Measurements from ENCODE around the gene KLF6.

Gene KLF6

GRCh38 chr10:3807211-3807927 lies 22.4 kb upstream of the KLF6 start:
- peak overlapping the region; percentile 70 for H3K4me2 ChIP-seq (ENCODE audit: low read length)
- no peaks in the 10 kb centered on the region for H3K36me3 ChIP-seq (ENCODE audit: control insufficient read depth, low read length)
- H4K20me1 ChIP-seq (ENCODE audit: control insufficient read depth, insufficient read depth, low read depth, low read length), result no peaks in the 10 kb centered on the region
- no peak for TF ChIP-seq EZH2phosphoT487 (IDR thresholded peaks at IDR 0.05; ENCODE audit: borderline replicate concordance, low read length)
- TF ChIP-seq, protein P1, sequence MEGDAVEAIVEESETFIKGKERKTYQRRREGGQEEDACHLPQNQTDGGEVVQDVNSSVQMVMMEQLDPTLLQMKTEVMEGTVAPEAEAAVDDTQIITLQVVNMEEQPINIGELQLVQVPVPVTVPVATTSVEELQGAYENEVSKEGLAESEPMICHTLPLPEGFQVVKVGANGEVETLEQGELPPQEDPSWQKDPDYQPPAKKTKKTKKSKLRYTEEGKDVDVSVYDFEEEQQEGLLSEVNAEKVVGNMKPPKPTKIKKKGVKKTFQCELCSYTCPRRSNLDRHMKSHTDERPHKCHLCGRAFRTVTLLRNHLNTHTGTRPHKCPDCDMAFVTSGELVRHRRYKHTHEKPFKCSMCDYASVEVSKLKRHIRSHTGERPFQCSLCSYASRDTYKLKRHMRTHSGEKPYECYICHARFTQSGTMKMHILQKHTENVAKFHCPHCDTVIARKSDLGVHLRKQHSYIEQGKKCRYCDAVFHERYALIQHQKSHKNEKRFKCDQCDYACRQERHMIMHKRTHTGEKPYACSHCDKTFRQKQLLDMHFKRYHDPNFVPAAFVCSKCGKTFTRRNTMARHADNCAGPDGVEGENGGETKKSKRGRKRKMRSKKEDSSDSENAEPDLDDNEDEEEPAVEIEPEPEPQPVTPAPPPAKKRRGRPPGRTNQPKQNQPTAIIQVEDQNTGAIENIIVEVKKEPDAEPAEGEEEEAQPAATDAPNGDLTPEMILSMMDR (IDR thresholded peaks at IDR 0.05; ENCODE audit: low read depth, low read length, poor library complexity, severe bottlenecking), result no peak
- no peak overlapping the region for H3K4me3 ChIP-seq (ENCODE audit: low read length)
- no peaks in the 10 kb centered on the region for H3K9me3 ChIP-seq (ENCODE audit: control insufficient read depth, insufficient read depth, low read length)
- H3K27me3 ChIP-seq (ENCODE audit: control insufficient read depth, low read length), result no peaks in the 10 kb centered on the region
- H3K79me2 ChIP-seq (ENCODE audit: control insufficient read depth, low read length), result no peaks in the 10 kb centered on the region
- H3F3A ChIP-seq (ENCODE audit: control insufficient read depth, insufficient read depth), result peaks cover 22% of the 10 kb centered on the region
- H3K9me2 ChIP-seq (replicated peaks; ENCODE audit: control insufficient read depth, low read length), result no peaks in the 10 kb centered on the region
- H3K27ac ChIP-seq (ENCODE audit: low read depth, low read length), result peak overlapping the region; percentile 77; the same call in 1 of the 2 replicates
- H3K4me1 ChIP-seq (ENCODE audit: control insufficient read depth, low read length), result peaks cover 95% of the 10 kb centered on the region

GRCh38 chr10:3806603-3807002 lies 21.6 kb upstream of the KLF6 start:
- no peaks in the 10 kb centered on the region for H3K9me3 ChIP-seq (ENCODE audit: control insufficient read depth, insufficient read depth, low read length)
- H3K36me3 ChIP-seq (ENCODE audit: control insufficient read depth, low read length), result no peaks in the 10 kb centered on the region
- no peaks in the 10 kb centered on the region for H4K20me1 ChIP-seq (ENCODE audit: control insufficient read depth, insufficient read depth, low read depth, low read length)
- H3K27ac ChIP-seq (ENCODE audit: low read depth, low read length), result peak overlapping the region; percentile 77
- no peaks in the 10 kb centered on the region for H3K79me2 ChIP-seq (ENCODE audit: control insufficient read depth, low read length)
- peak overlapping the region; percentile 70 for H3K4me2 ChIP-seq (ENCODE audit: low read length)
- H3K4me3 ChIP-seq (ENCODE audit: low read length), result peak overlapping the region; percentile 58
- H3K4me1 ChIP-seq (ENCODE audit: control insufficient read depth, low read length), result peaks cover 91% of the 10 kb centered on the region
- no peak for TF ChIP-seq EZH2phosphoT487 (IDR thresholded peaks at IDR 0.05; ENCODE audit: borderline replicate concordance, low read length)
- TF ChIP-seq, protein P1 (IDR thresholded peaks at IDR 0.05; ENCODE audit: low read depth, low read length, poor library complexity, severe bottlenecking), result no peak
- no peaks in the 10 kb centered on the region for H3K27me3 ChIP-seq (ENCODE audit: control insufficient read depth, low read length)
- H3F3A ChIP-seq (ENCODE audit: control insufficient read depth, insufficient read depth), result peaks cover 22% of the 10 kb centered on the region
- H3K9me2 ChIP-seq (replicated peaks; ENCODE audit: control insufficient read depth, low read length), result no peaks in the 10 kb centered on the region

- Histone ChIP-seq H4K20me1 (ENCODE audit: control insufficient read depth, insufficient read depth, low read depth, low read length) (no peaks in the 10 kb centered on the region), H3K36me3 (ENCODE audit: control insufficient read depth, low read length) (no peaks in the 10 kb centered on the region), H3F3A (ENCODE audit: control insufficient read depth, insufficient read depth) (peaks cover 22% of the 10 kb centered on the region), H3K27ac (ENCODE audit: low read depth, low read length) (peak overlapping the region; percentile 77), H3K4me1 (ENCODE audit: control insufficient read depth, low read length) (peaks cover 84% of the 10 kb centered on the region), H3K4me3 (ENCODE audit: low read length) (peak overlapping the region; percentile 58), H3K27me3 (ENCODE audit: control insufficient read depth, low read length) (no peaks in the 10 kb centered on the region), H3K9me3 (ENCODE audit: control insufficient read depth, insufficient read depth, low read length) (no peaks in the 10 kb centered on the region), H3K9me2 (replicated peaks; ENCODE audit: control insufficient read depth, low read length) (no peaks in the 10 kb centered on the region), H3K4me2 (ENCODE audit: low read length) (peak overlapping the region; percentile 70), H3K79me2 (ENCODE audit: control insufficient read depth, low read length) (no peaks in the 10 kb centered on the region)
- no peak for TF ChIP-seq EZH2phosphoT487 (IDR thresholded peaks at IDR 0.05; ENCODE audit: borderline replicate concordance, low read length)
- TF ChIP-seq, protein P1 (IDR thresholded peaks at IDR 0.05; ENCODE audit: low read depth, low read length, poor library complexity, severe bottlenecking), result no peak
Observed at GRCh38 chr10:3805791-3806461, 20.9 kb upstream of the KLF6 start.

Measured in DOHH2 (cell line).